ENCODE data around the gene DENND1C.
A peak's percentile ranks its signal among the peaks of the same experiment; 100 is the strongest.

The DENND1C gene

DNA sequence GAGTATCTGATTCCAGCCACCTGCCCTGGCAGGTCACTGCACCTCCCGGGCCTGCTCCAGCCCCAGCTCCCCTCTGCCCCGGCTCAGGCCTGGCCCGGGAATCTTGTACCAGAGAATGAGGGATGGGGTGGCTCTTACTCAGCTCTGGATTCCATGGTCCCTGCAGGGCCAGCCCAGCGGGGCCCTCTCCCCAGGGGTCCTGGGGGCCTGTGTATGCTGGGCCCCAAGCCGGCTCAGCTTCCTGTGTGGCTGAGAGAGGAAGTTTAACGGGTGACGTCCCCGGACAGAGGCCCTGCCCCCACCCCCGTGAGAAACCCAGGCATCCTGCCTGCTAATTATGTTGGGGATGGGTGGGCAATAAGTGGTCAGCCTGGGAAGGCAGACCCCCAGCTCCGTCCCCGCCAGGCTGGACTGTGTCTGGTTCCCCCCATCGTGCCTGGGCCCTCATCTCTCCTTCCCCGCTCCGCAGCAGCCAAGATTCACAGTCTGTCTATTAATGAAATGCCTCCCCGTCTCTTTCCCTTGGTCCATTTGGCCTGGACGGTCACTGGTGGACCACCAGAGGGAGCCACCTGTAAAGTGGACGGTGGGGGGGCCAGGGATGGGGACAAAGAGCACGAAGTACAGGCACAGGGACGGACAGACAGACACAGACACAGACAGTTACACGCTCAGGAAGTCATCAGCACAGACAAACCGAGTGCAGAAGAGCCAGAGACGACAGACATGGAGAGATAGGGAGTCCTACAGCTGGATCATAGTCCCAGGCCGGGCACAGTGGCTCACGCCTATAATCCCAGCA lies at the start of gene DENND1C:
TSS of gene DENND1C (minus strand) at position 247 of the 802 bp plus-strand sequence. CDS start at position 155, 92 bp downstream.
- H3K9me3 ChIP-seq (ENCODE audit: low read length) = no peaks in the 10 kb centered on the region
- peak within 1 kb of the TSS; percentile 90 for H3K4me2 ChIP-seq (ENCODE audit: low read length)
- H3K9ac ChIP-seq (ENCODE audit: low read length) = peak within 1 kb of the TSS; percentile 88
- TF ChIP-seq, protein P1, sequence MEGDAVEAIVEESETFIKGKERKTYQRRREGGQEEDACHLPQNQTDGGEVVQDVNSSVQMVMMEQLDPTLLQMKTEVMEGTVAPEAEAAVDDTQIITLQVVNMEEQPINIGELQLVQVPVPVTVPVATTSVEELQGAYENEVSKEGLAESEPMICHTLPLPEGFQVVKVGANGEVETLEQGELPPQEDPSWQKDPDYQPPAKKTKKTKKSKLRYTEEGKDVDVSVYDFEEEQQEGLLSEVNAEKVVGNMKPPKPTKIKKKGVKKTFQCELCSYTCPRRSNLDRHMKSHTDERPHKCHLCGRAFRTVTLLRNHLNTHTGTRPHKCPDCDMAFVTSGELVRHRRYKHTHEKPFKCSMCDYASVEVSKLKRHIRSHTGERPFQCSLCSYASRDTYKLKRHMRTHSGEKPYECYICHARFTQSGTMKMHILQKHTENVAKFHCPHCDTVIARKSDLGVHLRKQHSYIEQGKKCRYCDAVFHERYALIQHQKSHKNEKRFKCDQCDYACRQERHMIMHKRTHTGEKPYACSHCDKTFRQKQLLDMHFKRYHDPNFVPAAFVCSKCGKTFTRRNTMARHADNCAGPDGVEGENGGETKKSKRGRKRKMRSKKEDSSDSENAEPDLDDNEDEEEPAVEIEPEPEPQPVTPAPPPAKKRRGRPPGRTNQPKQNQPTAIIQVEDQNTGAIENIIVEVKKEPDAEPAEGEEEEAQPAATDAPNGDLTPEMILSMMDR (IDR thresholded peaks at IDR 0.05; ENCODE audit: low read length) = peak; percentile 37; the same call in 1 of the 2 replicates
- no peak for TF ChIP-seq EZH2 (IDR thresholded peaks at IDR 0.05; ENCODE audit: borderline replicate concordance, low read length)
- H3K9me2 ChIP-seq (ENCODE audit: low read depth, low read length) = no peaks in the 10 kb centered on the region
- no peaks in the 10 kb centered on the region for H3K79me2 ChIP-seq (ENCODE audit: insufficient read depth, low read length)
- H3K27ac ChIP-seq (ENCODE audit: low read depth, low read length, poor library complexity, severe bottlenecking) = peak within 1 kb of the TSS; percentile 84
- H3K4me3 ChIP-seq (ENCODE audit: low read depth, low read length, poor library complexity, severe bottlenecking) = peak within 1 kb of the TSS; percentile 75
- no peaks in the 10 kb centered on the region for H3F3A ChIP-seq (ENCODE audit: insufficient read depth, low read length)
- H3K36me3 ChIP-seq (ENCODE audit: insufficient read depth, low read length) = peaks cover 13% of the 10 kb centered on the region
- no peaks in the 10 kb centered on the region for H3K27me3 ChIP-seq (ENCODE audit: insufficient read depth, low read length)
- H4K20me1 ChIP-seq (ENCODE audit: insufficient read depth, low read length) = no peaks in the 10 kb centered on the region
- H2AFZ ChIP-seq (ENCODE audit: low read length) = 0 out of 2 replicates have a peak within 1 kb of the TSS, but pooled peaks have one; percentile 13
- peaks cover 26% of the 10 kb centered on the region for H3K4me1 ChIP-seq (ENCODE audit: insufficient read depth, low read length, severe bottlenecking)

GRCh38 chr19:6530386-6531162 lies 49.0 kb upstream of the DENND1C start, which contains the start of gene TNFSF9:
Gene TNFSF9, plus strand, starts transcription at chr19:6531026. Its CDS starts 11 bp downstream, at chr19:6531037.
- Histone ChIP-seq H3K9me2 (ENCODE audit: low read depth, low read length) (no peaks in the 10 kb centered on the region), H3F3A (ENCODE audit: insufficient read depth, low read length) (peaks cover 10% of the 10 kb centered on the region), H3K4me2 (ENCODE audit: low read length) (peak within 1 kb of the TSS; percentile 95), H3K36me3 (ENCODE audit: insufficient read depth, low read length) (peaks cover 36% of the 10 kb centered on the region), H3K4me3 (ENCODE audit: low read depth, low read length, poor library complexity, severe bottlenecking) (peak within 1 kb of the TSS; percentile 100), H3K9ac (ENCODE audit: low read length) (peak within 1 kb of the TSS; percentile 99), H3K9me3 (ENCODE audit: low read length) (no peaks in the 10 kb centered on the region), H2AFZ (ENCODE audit: low read length) (no peak within 1 kb of the TSS), H3K27ac (ENCODE audit: low read depth, low read length, poor library complexity, severe bottlenecking) (peak within 1 kb of the TSS; percentile 98), H3K27me3 (ENCODE audit: insufficient read depth, low read length) (no peaks in the 10 kb centered on the region), H3K79me2 (ENCODE audit: insufficient read depth, low read length) (peaks cover 20% of the 10 kb centered on the region), H4K20me1 (ENCODE audit: insufficient read depth, low read length) (no peaks in the 10 kb centered on the region), H3K4me1 (ENCODE audit: insufficient read depth, low read length, severe bottlenecking) (peaks cover 54% of the 10 kb centered on the region)
- no peak for TF ChIP-seq EZH2 (IDR thresholded peaks at IDR 0.05; ENCODE audit: borderline replicate concordance, low read length)
- TF ChIP-seq, protein P1 (IDR thresholded peaks at IDR 0.05; ENCODE audit: low read length) = no peak

DNA sequence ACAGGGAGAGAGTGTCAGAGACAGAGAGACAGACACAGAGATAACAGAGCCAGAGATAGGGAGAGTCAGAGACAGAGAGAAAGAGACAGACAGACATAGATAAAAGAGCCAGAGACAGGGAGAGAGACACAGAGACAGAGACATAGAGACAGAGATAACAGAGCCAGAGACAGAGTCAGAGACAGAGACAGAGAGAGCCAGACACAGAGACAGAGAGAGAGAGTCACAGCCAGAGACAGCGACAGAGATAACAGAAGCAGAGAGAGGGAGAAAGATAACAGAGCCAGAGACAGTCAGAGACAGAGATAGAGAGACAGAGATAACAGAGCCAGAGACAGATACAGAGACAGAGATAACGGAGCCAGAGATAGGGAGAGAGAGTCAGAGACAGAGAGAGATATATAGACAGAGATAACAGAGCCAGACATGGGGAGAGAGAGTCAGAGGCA lies 48.4 kb upstream of the DENND1C start:
- peak overlapping the region; percentile 99 for H3K9ac ChIP-seq (ENCODE audit: low read length)

More for the DNA sequence above, 48.4 kb upstream of the DENND1C start:
- Histone ChIP-seq H2AFZ (ENCODE audit: low read length) (no peak overlapping the region), H3K9me3 (ENCODE audit: low read length) (no peaks in the 10 kb centered on the region), H4K20me1 (ENCODE audit: insufficient read depth, low read length) (no peaks in the 10 kb centered on the region), H3F3A (ENCODE audit: insufficient read depth, low read length) (peaks cover 6% of the 10 kb centered on the region), H3K27ac (ENCODE audit: low read depth, low read length, poor library complexity, severe bottlenecking) (peak overlapping the region; percentile 98), H3K36me3 (ENCODE audit: insufficient read depth, low read length) (peaks cover 31% of the 10 kb centered on the region), H3K27me3 (ENCODE audit: insufficient read depth, low read length) (no peaks in the 10 kb centered on the region), H3K4me2 (ENCODE audit: low read length) (peak overlapping the region; percentile 95), H3K79me2 (ENCODE audit: insufficient read depth, low read length) (peaks cover 20% of the 10 kb centered on the region), H3K4me1 (ENCODE audit: insufficient read depth, low read length, severe bottlenecking) (peaks cover 51% of the 10 kb centered on the region), H3K4me3 (ENCODE audit: low read depth, low read length, poor library complexity, severe bottlenecking) (peak overlapping the region; percentile 100), H3K9me2 (ENCODE audit: low read depth, low read length) (no peaks in the 10 kb centered on the region)
- TF ChIP-seq, protein P1 (IDR thresholded peaks at IDR 0.05; ENCODE audit: low read length) = no peak
- no peak for TF ChIP-seq EZH2 (IDR thresholded peaks at IDR 0.05; ENCODE audit: borderline replicate concordance, low read length)
